Activated T-cell treated with anti-CD3 and anti-CD28 coated beads, Interleukin-2, amount 50 U/mL, for 48 hours (primary cell): ENCODE results near the gene FAHD2A.
A peak's percentile ranks its signal among the peaks of the same experiment; 100 is the strongest.
"Not testable (repeated sequence)": the region's sequence is repeated elsewhere in the genome, so short reads cannot be mapped to it uniquely, and the experiment has no call there.

Experiments used
- DNase-seq, 2 experiments: peaks; one replicate each; pipeline ENCODE4 v3.0.0-alpha.2; 2020

FAHD2A gene, protein sequence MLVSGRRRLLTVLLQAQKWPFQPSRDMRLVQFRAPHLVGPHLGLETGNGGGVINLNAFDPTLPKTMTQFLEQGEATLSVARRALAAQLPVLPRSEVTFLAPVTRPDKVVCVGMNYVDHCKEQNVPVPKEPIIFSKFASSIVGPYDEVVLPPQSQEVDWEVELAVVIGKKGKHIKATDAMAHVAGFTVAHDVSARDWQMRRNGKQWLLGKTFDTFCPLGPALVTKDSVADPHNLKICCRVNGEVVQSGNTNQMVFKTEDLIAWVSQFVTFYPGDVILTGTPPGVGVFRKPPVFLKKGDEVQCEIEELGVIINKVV

DNA sequence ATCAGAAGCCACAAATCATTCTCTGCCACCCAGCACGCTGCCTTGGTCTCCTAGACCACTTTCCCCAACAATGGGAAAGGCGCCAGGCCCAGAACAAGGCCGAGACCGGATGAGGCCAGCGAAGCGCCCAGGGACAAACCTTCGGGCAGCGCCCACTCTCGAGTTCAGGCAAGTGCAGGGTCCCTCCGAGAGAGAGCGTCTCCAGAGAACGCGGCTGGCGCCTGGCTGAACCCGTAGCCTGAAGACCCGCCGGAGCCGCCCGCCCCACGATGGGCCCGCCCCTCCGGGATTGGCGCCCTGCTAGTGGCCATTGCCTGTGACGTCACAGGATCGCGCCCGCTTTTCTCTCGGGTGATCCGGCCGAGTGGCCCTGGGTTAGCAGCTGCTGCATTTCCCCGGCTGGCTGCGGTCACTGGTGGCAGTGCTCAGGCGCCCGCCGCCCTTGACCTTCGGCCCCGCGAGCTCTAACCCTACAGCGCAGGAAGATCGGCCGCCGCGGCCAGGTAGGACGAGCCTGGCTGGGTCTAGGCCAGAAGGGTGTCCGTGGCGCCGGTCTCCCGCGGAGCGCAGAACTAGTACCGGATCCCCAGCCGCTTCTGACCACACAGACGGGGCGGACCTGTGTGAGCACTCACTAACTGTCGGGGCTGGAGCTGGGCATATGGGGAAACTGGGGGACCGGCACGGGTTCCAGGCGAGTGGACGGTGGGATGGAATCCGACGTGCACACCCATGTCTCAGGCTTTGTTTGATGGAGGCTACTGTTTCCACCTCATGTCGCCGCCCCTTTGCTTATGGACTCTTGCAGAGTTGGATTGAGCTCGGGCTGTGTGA lies at the start of gene FAHD2A:
Gene FAHD2A, plus strand, starts transcription at position 339 of the 834 bp plus-strand sequence. CDS start 2,851 bp downstream, outside the sequence.
- peak; percentile 96 to 97 for DNase-seq

DNA sequence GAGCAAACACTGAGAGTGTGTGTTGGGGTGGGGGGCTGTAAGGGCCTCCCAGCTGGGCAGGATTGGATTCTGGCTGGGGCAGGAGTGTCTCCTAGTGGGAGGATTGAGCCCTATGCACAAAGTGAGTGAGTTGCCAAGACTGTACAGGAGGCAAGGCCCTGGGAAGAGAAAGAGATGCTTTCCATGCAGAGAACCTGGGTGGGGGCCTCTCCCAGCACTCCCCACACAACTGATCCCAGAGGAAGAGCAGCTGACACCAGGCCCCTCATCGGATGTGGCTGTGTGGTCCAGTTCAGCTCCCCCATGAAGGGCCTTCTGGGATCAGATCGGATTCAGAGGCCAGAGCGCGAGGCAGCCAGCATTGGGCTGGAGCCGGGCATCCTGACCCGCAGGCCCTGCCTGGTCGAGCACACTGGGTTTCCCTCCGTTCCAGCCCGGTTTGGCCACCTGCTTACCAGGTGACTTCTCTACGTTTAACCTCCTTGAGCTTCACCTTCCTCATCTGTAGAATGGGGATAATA lies 49.4 kb upstream of the FAHD2A start:
- DNase-seq = no peak

DNA sequence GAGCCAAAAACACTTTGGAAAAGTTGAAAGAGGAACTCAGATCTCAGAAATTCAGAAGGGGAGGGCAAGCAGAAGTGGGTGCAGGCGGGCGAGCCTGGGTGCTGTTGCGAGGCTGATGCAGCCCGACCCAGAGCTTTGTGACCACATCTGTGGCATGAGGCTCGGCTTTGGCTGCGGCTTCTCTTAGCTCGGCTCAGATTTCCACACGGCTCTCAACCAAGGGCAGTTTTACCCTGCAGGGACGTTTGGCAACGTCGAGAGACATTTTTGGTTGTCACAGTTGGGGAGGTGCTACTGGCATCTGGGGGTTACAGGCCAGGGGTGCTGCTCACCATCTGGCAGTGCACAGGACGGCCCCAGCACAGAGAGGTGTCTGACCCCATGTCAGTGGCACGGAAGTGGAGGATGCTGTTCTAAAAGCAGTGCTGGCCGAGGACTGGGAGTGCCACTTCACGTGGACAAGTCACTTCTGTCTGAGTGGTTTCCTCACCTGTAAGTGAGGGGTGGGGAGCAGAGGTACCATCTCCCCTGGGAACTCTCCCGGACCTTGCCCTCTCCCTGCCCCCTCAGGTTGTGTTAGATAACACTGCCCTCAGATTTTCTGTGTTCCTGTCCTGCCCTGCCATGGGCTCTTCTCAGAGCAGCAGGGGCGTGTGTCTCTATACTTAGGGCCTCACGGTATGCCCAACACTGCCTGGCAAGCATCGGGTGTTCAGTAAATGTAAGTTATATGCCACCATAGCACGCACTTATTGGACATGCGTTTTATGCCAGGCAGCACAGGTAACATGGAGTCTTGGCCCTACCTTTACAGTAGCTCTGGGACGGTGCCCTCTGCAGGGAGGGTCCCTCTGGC lies 48.7 kb upstream of the FAHD2A start:
- peak in 1 of 2 experiments; percentile 4 for DNase-seq

DNA sequence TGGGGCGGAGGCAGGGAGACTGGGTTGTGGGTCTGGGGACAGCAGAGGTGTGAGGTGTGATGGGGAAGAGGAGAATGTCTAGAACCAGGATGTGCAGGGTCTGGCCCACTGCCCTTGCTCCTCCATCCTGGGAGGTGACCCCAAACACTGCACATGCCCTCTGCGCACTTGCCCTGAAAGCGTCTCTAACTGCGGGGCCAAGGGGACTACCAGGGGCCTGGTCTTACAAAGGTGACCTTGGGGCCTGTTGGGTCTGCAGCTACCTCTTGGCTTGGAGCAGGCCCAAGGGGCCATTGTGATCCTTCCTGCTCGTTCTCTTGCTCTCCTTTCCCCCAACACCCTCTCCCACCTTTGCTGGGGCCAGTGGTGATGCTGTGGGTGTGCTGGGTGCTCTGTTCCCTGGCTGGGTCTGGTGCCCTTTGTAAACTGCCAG lies 48.0 kb upstream of the FAHD2A start:
- peak in 1 of 2 experiments; percentile 7 for DNase-seq

DNA sequence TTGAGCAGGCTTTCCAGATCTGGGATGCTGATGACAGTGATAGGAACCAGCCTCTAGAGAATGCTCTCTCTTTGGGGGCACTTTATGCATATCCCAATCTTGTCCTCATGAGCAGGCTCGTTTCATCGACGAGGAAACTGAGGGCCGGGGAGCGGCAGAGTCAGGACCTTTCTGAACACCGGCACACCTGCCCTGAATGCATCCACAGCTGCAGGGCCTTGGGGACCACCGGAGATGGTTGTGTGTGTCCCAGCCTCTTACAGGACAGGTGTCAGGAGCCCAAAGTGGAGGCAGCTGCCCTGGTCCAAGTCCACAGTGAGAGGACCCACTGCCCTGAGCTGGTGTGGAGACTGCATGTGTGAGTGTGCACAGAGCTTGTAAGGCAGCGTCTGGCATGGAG lies 47.6 kb upstream of the FAHD2A start:
- peak in 1 of 2 experiments; percentile 2 for DNase-seq

DNA sequence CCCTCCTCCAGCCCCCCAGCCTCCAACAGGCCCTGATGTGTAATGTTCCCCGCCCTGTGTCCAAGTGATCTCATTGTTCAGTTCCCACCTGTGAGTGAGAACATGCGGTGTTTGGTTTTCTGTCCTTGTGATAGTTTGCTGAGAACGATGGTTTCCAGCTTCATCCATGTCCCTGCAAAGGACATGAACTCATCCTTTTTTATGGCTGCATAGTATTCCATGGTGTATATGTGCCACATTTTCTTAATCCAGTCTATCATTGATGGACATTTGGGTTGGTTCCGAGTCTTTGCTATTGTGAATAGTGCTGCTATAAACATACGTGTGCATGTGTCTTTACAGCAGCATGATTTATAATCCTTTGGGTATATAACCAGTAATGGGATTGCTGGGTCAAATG lies 47.0 kb upstream of the FAHD2A start:
- not testable (repeated sequence) for DNase-seq

DNA sequence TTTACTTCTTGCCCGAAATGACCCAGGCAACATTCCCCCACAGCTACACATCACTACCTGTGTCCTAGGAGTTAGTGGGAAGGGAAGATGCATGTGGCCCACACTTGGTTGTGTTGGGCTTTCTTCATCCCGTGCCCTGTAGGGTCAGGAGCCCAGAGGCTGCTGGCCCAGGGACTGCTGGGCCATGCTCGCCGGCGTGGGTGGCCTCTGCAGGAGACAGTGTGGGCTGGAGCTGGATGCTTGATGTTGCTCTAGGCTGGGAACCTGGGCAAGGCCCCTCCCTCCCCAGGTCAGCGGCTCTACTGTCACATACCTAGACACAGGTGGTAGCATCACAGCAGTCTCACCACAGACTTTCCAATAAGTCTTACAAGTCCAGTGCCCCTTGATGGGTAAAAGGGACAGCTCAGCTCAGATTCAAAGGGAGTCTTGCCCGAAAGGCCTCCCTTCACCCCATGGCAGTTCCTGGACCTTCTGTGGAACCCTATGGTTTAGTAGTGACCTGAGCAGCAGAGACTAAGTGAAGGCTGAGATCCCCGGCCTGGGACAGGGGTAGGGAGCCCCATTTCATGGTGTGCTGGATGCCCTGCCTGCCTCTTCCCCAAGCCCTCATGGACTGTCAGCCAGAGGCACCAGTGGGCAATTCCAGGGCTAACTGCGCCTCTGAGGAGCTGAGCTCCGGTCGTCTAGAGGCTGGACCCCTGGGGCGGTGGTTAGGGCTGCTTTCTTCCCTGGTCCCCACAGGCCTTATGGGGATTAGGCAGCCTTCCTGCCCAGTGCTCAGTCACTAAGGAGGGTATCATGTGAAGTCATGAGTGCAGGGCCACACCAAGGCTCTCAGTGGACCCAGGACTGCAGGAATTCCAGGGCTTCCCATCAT lies 45.4 kb upstream of the FAHD2A start:
- DNase-seq = no peak

DNA sequence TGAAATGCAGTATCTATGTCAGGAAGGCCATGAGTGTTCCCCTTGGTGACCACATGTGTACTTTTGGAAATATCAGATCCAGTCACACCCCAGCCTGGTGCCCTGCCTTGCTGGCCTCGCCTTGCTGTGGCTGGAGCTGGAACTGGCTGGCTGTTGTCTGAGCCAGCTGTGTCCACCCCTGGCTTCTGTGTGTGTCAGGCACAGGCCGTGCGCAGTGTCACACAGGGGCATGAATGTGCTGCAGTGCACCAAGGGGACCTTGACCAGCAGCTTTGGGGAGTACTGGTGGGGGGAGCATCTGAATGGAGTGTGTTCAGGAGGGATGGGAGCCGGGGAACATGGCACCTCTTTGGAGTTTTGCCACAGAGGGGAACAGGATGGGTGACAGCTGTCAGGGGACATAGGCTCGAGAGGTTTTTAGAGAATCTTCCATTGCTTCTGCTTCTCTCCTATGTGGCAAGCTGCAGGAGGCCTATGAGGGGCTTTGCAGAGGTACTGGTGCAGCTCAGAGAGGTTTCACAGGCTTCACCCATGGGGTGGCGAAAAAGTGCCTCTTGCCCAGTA lies 44.7 kb upstream of the FAHD2A start:
- DNase-seq = no peak

DNA sequence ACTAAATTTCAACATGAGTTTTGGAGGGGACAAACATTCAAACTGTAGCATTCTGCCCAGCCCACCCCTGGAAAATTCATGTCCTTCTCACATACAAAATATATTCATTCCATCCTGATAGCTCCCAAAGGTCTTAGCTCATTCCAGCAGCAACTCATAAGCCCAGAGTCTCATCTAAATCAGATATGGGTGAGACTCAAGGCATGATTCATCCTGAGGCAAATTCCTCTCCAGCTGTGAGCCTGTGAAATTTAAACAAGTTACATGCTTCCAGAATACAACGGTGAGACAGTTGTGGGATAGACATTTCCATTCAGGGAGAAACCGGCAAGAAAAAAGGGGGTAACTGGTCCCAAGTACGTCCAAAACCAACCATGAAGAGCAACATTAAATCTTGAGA lies 43.5 kb upstream of the FAHD2A start:
- DNase-seq = no peak

DNA sequence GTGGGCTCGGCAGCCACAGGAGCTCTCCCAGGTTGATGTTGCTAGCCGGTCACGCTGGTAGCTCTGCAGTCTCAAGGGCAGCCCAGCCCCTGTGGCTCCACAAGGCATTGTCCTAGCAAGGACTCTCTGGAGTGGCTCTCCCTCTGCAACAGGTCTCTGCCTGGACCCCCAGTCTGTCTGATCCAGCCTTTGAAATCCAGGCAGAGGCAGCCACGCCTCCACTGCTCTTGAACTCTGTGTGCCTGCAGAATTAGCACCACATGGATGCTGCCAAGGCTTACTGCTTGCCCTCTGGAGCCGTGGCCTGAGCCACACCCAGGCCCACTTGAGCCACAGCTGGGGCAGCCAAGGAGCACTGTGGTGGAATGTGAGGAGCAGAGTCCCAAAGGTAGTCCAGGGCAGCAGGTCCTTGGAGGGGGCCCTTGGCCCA lies 43.0 kb upstream of the FAHD2A start:
- peak in 1 of 2 experiments; percentile 3 for DNase-seq

DNA sequence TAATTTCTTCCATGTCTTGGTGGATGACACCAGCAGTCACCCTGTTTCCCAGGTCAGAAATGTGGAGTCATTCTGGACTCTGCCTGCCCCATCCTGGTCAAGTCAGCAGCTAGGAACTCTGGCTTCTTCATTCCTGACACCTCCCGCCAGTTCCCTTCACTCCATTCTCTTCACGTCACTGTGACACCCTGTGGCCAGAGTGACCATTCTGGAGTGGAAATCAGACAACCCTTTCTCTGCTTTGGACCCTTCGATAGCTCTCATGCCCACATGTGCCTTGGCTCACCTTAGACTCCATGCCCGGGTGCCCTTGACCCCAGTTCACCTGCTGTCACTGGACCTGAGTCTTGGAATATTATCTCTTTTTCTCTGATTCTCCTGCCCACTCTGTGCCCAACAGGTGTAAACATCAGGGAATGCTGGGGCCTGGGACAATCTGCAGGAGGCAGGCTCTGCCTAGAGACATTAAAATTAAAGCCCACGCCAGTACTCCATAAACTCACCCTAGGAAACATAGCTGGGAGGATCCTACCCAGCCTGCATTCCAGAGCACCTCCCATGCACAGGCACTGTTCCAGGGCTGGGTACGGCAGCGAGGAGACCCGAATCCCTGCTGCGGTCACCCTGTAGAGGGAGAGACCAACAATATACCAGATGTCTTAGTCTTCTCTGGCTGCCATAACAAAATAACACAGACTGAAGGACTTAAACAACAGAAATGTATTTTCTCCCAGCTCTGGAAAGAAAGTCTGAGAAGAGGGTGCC lies 41.1 kb upstream of the FAHD2A start:
- no peak for DNase-seq

DNA sequence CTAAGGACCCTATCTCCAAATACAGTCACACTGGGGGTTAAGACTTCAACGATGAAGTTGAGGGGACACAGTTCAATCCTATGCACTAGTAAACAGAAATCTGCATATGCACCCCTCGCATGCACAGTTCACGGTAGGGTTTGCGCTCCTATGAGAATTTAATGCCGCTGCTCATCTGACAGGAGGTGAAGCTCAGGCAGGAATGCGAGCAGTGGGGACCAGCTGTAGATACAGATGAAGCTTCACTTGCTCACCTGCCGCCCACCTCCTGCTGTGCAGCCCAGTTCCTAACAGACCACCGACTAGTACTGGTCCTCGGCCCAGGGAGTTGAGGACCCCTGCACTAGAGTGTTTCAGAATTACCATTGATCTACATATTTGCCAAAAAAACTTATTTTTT lies 40.0 kb upstream of the FAHD2A start:
- DNase-seq = no peak

DNA sequence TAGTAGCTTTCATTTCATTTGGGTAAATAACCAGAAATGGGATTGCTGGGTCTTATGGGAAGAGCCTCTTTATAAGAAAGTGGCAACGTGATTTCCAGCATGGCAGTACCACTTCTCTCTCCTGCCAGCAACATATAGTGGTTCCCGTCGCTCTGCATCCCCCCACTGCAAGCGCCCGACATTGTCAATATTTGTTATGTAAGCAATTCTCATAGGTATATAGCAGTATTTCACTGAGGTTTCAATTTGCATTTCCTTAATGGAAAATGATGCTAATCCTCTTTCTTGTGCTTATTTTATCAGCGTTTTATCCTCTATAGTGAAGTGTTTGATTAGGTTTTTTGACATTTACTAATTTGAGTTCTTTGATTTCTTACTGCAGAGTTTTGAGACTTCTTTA lies 36.0 kb upstream of the FAHD2A start:
- DNase-seq = no peak

DNA sequence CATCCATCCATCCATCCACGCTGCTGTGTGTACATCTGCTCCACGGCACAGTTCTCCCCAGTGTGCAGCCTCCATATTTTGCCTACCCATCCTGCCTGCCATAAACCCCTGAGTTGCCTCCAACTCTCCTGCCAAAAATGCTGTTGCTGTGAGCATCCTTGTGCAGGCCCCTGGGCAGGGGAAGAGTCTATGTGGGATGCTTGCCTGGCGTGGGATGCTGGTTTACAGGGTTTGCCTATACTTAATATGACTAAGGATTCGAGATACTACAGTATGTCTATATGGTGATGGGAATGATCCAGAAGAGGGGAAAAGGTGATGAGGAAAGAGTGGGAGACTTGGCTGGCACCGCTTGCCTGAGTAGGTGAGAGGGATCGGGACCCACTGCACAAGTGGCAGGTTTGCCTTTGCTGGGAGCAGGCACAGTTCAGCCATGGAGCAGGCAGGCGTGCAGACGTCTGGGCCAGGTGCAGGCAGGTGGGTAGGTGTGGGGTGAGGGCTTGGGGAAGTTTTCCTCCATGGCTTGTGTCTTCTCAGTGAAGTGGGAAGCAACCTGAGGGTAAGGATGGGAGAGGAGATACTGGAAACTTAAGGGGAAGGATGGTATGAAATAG lies 30.2 kb upstream of the FAHD2A start:
- no peak for DNase-seq

DNA sequence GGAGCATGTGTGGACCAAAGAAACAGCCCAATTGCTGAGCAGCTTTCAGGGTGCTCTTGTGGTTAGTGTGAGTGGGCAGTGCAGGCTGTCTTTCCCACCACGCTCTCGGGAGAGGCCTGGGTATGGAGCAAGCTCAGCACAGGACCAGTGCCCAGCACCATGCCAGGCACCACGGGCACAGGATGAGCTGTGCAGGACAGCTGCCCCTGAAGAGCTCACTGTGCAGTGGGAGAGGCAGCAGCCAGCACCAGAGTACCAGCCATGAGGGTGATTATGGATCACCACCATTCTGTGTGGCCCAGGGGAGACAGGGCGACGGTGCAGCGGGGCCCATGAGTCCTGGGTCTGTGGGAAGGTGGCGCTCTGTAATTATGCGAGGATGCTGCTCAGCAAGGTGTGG lies 29.7 kb upstream of the FAHD2A start:
- DNase-seq = no peak

DNA sequence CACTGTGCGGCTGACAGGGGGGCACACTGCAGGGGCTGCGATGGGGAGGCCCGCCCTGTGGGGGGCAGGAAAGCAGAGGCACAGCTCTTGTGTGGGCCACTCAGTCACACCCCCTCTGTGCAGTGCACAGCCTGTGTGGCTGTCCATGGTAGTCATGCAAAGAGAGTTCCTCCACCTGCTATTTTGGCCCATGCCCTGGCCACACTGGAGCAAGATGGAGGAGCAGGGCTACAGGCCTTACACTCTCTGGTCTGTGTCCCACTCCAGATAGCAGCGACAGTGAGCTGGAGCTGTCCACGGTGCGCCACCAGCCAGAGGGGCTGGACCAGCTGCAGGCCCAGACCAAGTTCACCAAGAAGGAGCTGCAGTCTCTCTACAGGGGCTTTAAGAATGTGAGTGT lies 28.5 kb upstream of the FAHD2A start:
- no peak for DNase-seq

DNA sequence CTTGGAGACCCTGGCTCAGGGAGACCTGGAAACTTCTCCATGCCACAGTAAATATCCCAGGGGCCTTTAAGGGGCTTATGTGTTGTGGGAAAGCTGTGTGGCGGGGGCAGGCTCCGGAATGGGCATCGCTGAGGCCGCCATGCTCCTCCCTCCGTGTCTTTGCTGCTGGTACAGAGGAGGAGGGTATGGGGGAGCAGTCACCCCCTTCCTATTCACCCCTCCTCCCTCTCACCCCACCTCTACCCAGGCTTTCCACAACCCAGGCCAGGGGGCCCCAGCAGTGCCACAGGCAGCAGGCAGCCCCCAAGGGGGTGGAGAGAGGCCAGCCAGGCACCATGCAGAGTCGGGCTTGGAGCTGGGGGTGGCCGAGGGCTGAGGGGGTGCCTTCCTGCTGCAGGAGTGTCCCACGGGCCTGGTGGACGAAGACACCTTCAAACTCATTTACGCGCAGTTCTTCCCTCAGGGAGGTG lies 28.0 kb upstream of the FAHD2A start:
- DNase-seq = no peak

DNA sequence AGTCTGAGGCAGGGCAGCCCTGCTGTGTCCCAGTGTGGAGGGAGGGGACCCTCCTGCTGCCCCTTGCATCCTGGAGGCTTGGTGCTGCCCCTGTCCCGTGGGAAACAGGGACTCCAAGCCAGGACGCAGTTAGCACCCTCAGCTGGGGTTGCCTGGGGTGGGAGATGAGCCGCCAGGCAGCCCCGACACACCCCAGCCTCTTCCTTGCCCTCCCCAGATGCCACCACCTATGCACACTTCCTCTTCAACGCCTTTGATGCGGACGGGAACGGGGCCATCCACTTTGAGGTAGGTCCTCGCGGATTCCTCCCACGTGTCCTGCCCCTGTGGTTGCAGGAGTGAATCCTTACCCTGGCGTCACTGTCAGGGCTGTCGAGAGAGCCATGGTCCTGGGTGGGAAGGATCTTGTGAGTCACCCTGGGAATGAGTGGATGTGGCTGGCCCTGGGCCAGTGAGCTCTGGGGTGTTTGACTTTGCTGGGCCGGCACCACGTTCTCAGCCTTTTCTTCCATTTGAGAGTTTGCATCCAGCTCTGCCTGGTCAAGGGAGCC lies 27.5 kb upstream of the FAHD2A start:
- DNase-seq = no peak

DNA sequence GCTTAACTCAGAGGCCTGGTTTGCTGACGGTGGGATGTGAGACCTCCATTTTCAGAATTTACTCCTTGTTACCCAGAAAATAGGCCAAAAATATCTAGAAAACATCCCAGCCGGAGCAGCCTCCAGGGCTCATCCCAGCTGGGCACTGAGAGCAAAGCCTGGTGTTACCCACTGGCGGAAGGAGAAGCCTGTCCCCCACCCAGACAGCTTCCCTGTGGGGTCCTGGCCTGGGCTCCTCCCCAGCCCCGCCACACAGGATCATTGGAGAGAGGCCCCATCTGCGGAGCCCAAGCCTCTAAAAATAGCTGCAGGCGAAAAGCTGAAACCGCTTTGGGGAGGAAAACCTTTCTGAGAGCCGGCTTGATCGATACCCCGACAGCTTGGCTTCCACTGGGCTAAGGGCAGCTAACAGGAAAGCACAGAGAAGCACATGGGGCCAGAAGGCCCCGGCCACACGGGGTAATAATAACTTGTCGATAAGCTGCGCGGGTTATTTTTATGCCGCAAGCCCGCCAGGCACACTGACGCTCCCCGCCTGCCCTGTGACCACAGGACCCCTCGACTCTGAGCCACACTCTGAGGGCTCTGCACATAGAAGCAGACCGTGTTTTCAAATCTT lies 26.9 kb upstream of the FAHD2A start:
- no peak for DNase-seq
